Measurements from ENCODE around the gene PLA2G4E. TPM values are rescaled to one million over a fixed set of nuclear protein-coding genes. Genes with fewer than 3 reads are reported as not detected.
A peak's percentile ranks its signal among the peaks of the same experiment; 100 is the strongest.

Gene PLA2G4E
- total RNA-seq, 1 experiment from 2014 or later = not detected

DNA sequence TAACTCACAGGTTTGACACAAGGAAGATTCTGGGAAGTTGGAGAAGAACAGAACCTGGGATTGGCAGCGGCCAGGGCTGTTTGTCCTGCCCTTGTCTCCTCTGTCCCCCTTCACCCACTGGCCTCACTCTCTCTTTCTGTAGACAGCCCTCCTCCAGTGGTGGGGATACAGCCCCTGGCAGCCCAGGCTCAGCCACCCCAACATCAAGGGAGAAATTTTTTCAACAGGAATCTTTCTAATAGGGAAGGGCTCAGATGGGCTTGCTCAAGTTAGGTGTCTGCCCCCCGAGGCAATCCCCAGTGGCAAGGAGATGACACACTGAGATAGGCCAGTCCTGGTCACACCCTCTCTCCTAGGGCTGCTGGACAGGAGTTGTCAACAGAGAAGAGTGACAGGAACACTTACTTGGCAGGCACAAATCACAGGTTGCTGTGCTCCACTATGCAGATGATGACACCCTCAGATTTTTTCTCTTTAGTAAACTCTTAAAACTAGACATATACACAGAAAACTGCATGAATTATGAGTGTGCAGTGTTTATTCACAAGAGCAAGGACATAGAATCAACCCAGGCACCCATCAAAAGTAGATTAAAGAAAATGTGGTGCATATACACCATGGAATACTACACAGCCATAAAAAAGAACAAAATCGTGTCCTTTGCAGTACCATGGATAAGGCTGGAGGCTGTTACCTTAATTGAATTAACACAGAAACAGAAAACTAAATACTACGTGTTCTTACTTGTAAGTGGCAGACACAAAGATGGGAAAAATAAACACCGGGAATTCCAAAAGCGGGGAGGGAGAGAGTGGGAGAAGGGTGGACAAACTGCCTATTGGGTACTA lies 37.2 kb upstream of the PLA2G4E start:
- ChIA-PET CTCF (interaction anchor here (0.8 to 1.4 kb wide), 4 partner anchors 11 to 68 kb away, joined by 3 to 6 read pairs (median 4); no protein-coding TSS in a partner anchor), POLR2A (ENCODE audit: unreplicated experiment) (interaction anchor here (0.7 to 1.0 kb wide), 3 partner anchors 11 to 514 kb away, joined by 3 to 4 read pairs (median 3); partner anchors contain the start of gene RPAP1)
- BruUV-seq (replicated peaks) = TSS peak; percentile 95
- no peak for TF ChIP-seq EZH2 (IDR thresholded peaks at IDR 0.05; ENCODE audit: low read depth)
- TF ChIP-seq, protein P1, sequence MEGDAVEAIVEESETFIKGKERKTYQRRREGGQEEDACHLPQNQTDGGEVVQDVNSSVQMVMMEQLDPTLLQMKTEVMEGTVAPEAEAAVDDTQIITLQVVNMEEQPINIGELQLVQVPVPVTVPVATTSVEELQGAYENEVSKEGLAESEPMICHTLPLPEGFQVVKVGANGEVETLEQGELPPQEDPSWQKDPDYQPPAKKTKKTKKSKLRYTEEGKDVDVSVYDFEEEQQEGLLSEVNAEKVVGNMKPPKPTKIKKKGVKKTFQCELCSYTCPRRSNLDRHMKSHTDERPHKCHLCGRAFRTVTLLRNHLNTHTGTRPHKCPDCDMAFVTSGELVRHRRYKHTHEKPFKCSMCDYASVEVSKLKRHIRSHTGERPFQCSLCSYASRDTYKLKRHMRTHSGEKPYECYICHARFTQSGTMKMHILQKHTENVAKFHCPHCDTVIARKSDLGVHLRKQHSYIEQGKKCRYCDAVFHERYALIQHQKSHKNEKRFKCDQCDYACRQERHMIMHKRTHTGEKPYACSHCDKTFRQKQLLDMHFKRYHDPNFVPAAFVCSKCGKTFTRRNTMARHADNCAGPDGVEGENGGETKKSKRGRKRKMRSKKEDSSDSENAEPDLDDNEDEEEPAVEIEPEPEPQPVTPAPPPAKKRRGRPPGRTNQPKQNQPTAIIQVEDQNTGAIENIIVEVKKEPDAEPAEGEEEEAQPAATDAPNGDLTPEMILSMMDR (conservative IDR thresholded peaks at IDR 0.05) = no peak
- peak overlapping the region; percentile 86 for H3K27ac ChIP-seq
- intact Hi-C loops (cut with micrococcal nuclease; ENCODE audit: unreplicated experiment) = loop anchor here (1.0 to 10.0 kb wide), 4 partner anchors 69 to 283 kb away; partner anchors contain the start of gene MAPKBP1
- no peaks in the 10 kb centered on the region for H3K9me2 ChIP-seq (ENCODE audit: insufficient read depth)
- H2AFZ ChIP-seq = peak overlapping the region; percentile 80; the same call in 1 of the 2 replicates
- peak overlapping the region; percentile 77 for H3K4me2 ChIP-seq
- peaks cover 13% of the 10 kb centered on the region; the same call in 1 of the 2 replicates for H3F3A ChIP-seq (ENCODE audit: insufficient read depth, low read depth)
- no peaks in the 10 kb centered on the region for H3K9me3 ChIP-seq (ENCODE audit: insufficient read depth, low read depth)
- H3K79me2 ChIP-seq (ENCODE audit: low read depth) = no peaks in the 10 kb centered on the region
- H3K36me3 ChIP-seq (ENCODE audit: low read depth) = no peaks in the 10 kb centered on the region
- H3K4me1 ChIP-seq (replicated peaks; ENCODE audit: insufficient read depth) = peaks cover 13% of the 10 kb centered on the region
- peak; percentile 29 to 62 for DNase-seq
- peak overlapping the region; percentile 58; the same call in 1 of the 2 replicates for H3K4me3 ChIP-seq
- H3K27me3 ChIP-seq (ENCODE audit: insufficient read depth, low read depth) = no peaks in the 10 kb centered on the region
- no peaks in the 10 kb centered on the region for H4K20me1 ChIP-seq (ENCODE audit: insufficient read depth)

DNA sequence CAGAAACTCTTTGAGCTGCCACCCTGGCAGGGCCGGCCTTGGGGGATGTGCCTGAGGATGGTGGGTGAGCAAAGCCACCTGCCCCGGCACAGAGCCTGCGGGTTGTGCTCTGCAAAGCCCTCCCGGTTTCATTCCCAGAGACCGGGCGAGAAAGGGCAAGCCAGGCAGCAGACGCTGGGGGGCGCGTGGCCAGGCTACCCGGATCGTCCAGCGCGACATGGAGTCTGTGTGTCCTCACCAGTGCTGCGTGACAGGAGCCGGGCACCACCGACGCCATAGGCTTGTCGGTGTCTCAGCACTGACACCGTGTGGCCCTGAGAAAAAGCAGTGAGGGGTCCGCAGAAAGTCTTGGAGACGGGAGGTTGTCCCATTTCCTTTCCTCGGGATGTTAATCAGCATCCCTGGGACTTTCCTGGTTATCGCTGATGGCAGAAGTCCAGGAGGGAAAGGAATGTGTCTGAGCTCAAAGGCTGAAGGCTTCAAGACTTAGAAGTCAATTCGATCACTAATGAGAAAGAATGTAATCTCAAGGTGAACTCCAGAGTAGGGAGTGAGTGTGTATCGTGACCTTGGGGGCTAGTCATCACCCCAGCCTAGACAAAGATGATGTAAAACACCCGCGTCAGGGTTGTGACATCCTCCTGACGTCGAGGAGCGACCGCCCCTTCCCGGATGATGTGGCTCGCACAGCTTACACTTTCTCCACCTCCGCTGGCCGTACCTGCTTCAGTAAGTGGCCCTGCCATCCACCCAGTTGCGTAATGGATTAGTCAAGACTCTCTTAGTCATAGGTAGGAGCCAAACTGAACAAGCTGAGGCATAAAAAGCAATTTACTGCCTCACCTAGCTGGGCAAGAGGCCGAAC lies 36.3 kb upstream of the PLA2G4E start:
- Histone ChIP-seq H3K27me3 (ENCODE audit: insufficient read depth, low read depth) (no peaks in the 10 kb centered on the region), H3K4me1 (replicated peaks; ENCODE audit: insufficient read depth) (peaks cover 13% of the 10 kb centered on the region), H2AFZ (peak overlapping the region; percentile 80), H3K79me2 (ENCODE audit: low read depth) (no peaks in the 10 kb centered on the region), H3K4me2 (peak overlapping the region; percentile 77), H3K9me3 (ENCODE audit: insufficient read depth, low read depth) (no peaks in the 10 kb centered on the region), H4K20me1 (ENCODE audit: insufficient read depth) (no peaks in the 10 kb centered on the region), H3K27ac (peak overlapping the region; percentile 86), H3K9me2 (ENCODE audit: insufficient read depth) (no peaks in the 10 kb centered on the region), H3K36me3 (ENCODE audit: low read depth) (no peaks in the 10 kb centered on the region), H3K4me3 (peak overlapping the region; percentile 58; the same call in 1 of the 2 replicates), H3F3A (ENCODE audit: insufficient read depth, low read depth) (peaks cover 13% of the 10 kb centered on the region; the same call in 1 of the 2 replicates)
- BruUV-seq (replicated peaks) = TSS peak; percentile 99
- ChIA-PET POLR2A (ENCODE audit: unreplicated experiment) (interaction anchor here (0.5 to 1.0 kb wide), 4 partner anchors 10 to 513 kb away, joined by 3 to 5 read pairs (median 4); partner anchors contain the start of gene RPAP1), CTCF (interaction anchor here (0.8 to 1.4 kb wide), 5 partner anchors 11 to 69 kb away, joined by 3 to 6 read pairs (median 4); no protein-coding TSS in a partner anchor)
- intact Hi-C loops (cut with micrococcal nuclease; ENCODE audit: unreplicated experiment) = loop anchor here (1.0 to 10.0 kb wide), 3 partner anchors 68 to 142 kb away; no protein-coding TSS in a partner anchor
- TF ChIP-seq, protein P1 (conservative IDR thresholded peaks at IDR 0.05) = peak; percentile 61; the same call in 1 of the 2 replicates
- TF ChIP-seq EZH2 (IDR thresholded peaks at IDR 0.05; ENCODE audit: low read depth) = no peak
- DNase-seq = peak; percentile 85 to 96

DNA sequence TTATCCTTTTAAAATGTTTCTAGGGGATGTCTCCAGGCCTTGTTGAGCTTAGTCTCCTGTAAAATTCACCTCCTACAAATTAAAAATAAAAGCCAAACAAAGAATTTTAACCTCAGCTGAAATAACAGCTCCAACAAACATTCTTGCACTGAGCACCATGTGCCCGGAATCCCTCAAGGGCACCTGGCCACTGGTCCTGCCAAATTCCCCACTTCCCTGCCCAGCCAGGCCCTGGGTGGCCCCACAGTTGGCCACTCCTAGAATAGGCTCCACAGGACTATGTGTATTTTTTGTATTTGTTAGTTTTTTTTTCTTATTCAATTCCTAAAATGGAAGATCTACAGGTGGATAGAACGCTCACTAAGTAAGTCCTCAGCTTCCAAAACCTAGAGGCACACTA lies 33.1 kb upstream of the PLA2G4E start:
- CTCF ChIA-PET = interaction anchor here (1.3 kb wide), 1 partner anchor 59 kb away, joined by 4 read pairs; no protein-coding TSS in a partner anchor
- Histone ChIP-seq H3K36me3 (ENCODE audit: low read depth) (no peaks in the 10 kb centered on the region), H3K4me2 (no peak overlapping the region), H3K79me2 (ENCODE audit: low read depth) (no peaks in the 10 kb centered on the region), H3K9me3 (ENCODE audit: insufficient read depth, low read depth) (no peaks in the 10 kb centered on the region), H2AFZ (no peak overlapping the region), H3K27ac (no peak overlapping the region), H3K9me2 (ENCODE audit: insufficient read depth) (no peaks in the 10 kb centered on the region), H3K27me3 (ENCODE audit: insufficient read depth, low read depth) (no peaks in the 10 kb centered on the region), H3K4me1 (replicated peaks; ENCODE audit: insufficient read depth) (peaks cover 13% of the 10 kb centered on the region), H3F3A (ENCODE audit: insufficient read depth, low read depth) (peaks cover 13% of the 10 kb centered on the region; the same call in 1 of the 2 replicates), H3K4me3 (no peak overlapping the region), H4K20me1 (ENCODE audit: insufficient read depth) (no peaks in the 10 kb centered on the region)
- DNase-seq = no peak
- TF ChIP-seq, protein P1 (conservative IDR thresholded peaks at IDR 0.05) = no peak
- no peak for TF ChIP-seq EZH2 (IDR thresholded peaks at IDR 0.05; ENCODE audit: low read depth)
- intact Hi-C loops (cut with micrococcal nuclease; ENCODE audit: unreplicated experiment) = loop anchor here (10.0 kb wide), 1 partner anchor 139 kb away; no protein-coding TSS in a partner anchor
- POLR2A ChIA-PET (ENCODE audit: unreplicated experiment) = no interaction called here
- BruUV-seq (replicated peaks) = no TSS peak

Measured in PC-9 (cell line).